ENCODE measurements around the gene PRSS2.
"Not testable (repeated sequence)": the region's sequence is repeated elsewhere in the genome, so short reads cannot be mapped to it uniquely, and the experiment has no call there.

The PRSS2 gene

DNA sequence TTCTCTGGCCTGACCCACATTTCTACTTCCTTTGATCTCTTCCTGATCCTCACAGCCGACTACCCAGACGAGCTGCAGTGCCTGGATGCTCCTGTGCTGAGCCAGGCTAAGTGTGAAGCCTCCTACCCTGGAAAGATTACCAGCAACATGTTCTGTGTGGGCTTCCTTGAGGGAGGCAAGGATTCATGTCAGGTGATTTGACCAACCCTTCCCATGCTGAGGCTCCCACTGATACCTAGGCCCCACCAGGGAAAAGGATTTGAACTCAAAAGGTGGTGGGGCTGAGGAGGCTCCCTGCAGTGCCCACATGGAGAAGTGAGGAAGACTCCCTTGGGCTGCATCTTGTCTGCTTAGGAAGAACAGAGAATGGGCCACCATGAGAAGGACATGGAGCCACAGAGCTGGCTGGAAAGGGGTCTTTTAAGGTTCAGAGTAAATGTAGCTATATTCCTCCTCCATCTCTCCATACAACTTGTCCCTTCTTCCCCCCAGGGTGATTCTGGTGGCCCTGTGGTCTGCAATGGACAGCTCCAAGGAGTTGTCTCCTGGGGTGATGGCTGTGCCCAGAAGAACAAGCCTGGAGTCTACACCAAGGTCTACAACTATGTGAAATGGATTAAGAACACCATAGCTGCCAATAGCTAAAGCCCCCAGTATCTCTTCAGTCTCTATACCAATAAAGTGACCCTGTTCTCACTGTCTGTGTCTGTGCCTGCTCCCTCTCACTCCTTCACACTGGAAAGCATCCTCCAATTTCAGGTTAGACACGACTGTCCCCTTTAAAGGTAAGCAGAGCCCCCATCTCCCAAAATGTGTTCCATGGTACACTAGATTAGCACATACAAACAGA is 18.2 kb upstream of the PRSS2 start:
- no peaks in the 10 kb centered on the region for H3K27me3 Mint-ChIP-seq
- no peaks in the 10 kb centered on the region for H3K9me3 Mint-ChIP-seq (ENCODE audit: low read depth)
- H3K36me3 Mint-ChIP-seq: peaks cover 2% of the 10 kb centered on the region
- H3K27ac Mint-ChIP-seq: no peak overlapping the region
- H3K4me3 Mint-ChIP-seq: no peak overlapping the region
- H3K4me1 Mint-ChIP-seq (ENCODE audit: low read depth): no peaks in the 10 kb centered on the region

- no peaks in the 10 kb centered on the region for H3K9me3 Mint-ChIP-seq (ENCODE audit: low read depth)
- peaks cover 2% of the 10 kb centered on the region for H3K36me3 Mint-ChIP-seq
- H3K27ac Mint-ChIP-seq: no peak overlapping the region
- H3K4me1 Mint-ChIP-seq (ENCODE audit: low read depth): no peaks in the 10 kb centered on the region
- H3K4me3 Mint-ChIP-seq: no peak overlapping the region
- no peaks in the 10 kb centered on the region for H3K27me3 Mint-ChIP-seq
Observed at GRCh38 chr7:142753366-142753765, 17.4 kb upstream of the PRSS2 start.

DNA sequence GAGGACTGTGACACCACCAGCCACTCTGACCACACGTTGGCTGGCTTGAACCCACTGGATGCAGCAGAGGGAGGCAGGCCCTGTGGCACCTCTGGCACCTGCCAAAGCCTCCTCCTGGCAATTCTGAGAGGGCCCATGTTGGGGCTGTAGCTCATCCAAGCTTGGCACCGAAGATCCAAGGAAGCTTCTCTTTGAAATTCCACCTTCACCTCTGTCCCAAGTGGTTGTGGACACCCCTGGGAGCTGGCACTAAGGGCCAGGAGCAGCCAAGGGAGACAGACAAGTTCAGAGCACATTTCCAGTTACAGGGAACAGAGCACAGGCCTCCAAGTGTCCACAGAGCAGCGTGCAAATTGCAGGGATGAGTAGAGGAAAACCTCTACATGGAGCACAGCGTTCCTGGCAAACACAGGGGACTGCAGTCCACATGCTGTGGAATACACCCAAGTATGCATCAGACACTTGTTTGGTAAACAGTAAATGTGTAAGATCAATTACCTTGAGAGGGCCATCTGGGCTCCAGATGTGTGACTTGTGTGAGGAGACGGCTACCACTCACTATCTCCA is 16.8 kb upstream of the PRSS2 start:
- not testable (repeated sequence) for H3K27me3 Mint-ChIP-seq; H3K9me3 Mint-ChIP-seq (ENCODE audit: low read depth); H3K4me3 Mint-ChIP-seq; H3K27ac Mint-ChIP-seq; H3K4me1 Mint-ChIP-seq (ENCODE audit: low read depth); H3K36me3 Mint-ChIP-seq

GRCh38 chr7:142754681-142755575 is 15.8 kb upstream of the PRSS2 start:
- H3K4me3 Mint-ChIP-seq: no peak overlapping the region
- no peak overlapping the region for H3K27ac Mint-ChIP-seq
- no peaks in the 10 kb centered on the region for H3K27me3 Mint-ChIP-seq
- H3K36me3 Mint-ChIP-seq: peaks cover 2% of the 10 kb centered on the region
- no peaks in the 10 kb centered on the region for H3K4me1 Mint-ChIP-seq (ENCODE audit: low read depth)
- no peaks in the 10 kb centered on the region for H3K9me3 Mint-ChIP-seq (ENCODE audit: low read depth)

DNA sequence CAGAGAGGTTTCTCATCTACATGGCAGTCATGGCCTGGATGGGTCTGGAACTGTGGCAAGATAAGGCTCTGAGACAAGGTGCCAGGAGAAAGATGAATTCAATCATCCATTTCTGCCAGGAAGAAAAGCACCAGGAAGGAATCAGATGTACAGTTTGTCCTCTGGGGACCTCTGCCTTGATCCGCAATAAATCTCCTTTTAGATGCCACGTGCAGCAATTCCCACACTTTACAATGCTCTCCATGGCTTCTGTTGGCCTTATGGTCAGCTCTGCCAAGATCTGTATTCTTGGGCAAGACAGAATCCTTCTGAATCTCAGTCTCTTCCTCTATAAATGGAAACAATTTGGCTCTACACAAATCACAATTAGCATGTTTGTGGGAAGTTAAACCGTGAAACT is 12.5 kb upstream of the PRSS2 start:
- H3K4me1 Mint-ChIP-seq (ENCODE audit: low read depth); H3K27ac Mint-ChIP-seq; H3K27me3 Mint-ChIP-seq: not testable (repeated sequence)

GRCh38 chr7:142759433-142759832 is 11.3 kb upstream of the PRSS2 start:
- H3K27me3 Mint-ChIP-seq: no peaks in the 10 kb centered on the region
- peaks cover 2% of the 10 kb centered on the region for H3K36me3 Mint-ChIP-seq
- H3K9me3 Mint-ChIP-seq (ENCODE audit: low read depth): no peaks in the 10 kb centered on the region
- H3K4me3 Mint-ChIP-seq: no peak overlapping the region
- no peaks in the 10 kb centered on the region for H3K4me1 Mint-ChIP-seq (ENCODE audit: low read depth)
- H3K27ac Mint-ChIP-seq: no peak overlapping the region

More for the DNA sequence above, 12.5 kb upstream of the PRSS2 start:
- H3K9me3 Mint-ChIP-seq (ENCODE audit: low read depth); H3K4me3 Mint-ChIP-seq; H3K36me3 Mint-ChIP-seq: not testable (repeated sequence)

- Mint-ChIP-seq H3K4me3 (no peak overlapping the region), H3K27me3 (no peaks in the 10 kb centered on the region), H3K36me3 (peaks cover 2% of the 10 kb centered on the region), H3K9me3 (ENCODE audit: low read depth) (no peaks in the 10 kb centered on the region), H3K27ac (no peak overlapping the region), H3K4me1 (ENCODE audit: low read depth) (no peaks in the 10 kb centered on the region)
Observed at GRCh38 chr7:142760071-142760642, 10.6 kb upstream of the PRSS2 start.

DNA sequence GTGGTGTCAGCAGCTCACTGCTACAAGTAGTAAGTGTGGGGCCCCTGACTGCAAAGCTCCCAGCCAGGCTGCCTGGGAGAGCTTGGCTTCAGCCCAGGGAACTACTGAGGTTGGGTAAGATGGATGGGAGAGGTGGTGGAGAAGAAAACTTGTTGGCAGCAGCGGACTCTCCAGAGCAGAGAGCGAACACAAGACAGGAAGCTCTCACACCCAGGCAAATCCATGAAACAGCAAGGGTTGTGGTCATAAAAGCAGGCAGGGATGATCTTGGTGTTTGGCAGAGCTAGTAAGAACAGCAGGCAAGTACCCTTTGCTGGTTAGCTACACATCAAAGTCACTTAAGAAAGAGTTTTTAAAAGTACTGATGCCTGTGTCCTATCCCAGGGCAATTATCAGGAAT is 9.2 kb upstream of the PRSS2 start:
- not testable (repeated sequence) for H3K4me1 Mint-ChIP-seq (ENCODE audit: low read depth); H3K36me3 Mint-ChIP-seq; H3K4me3 Mint-ChIP-seq; H3K9me3 Mint-ChIP-seq (ENCODE audit: low read depth); H3K27me3 Mint-ChIP-seq; H3K27ac Mint-ChIP-seq

- Mint-ChIP-seq H3K4me1 (ENCODE audit: low read depth) (no peaks in the 10 kb centered on the region), H3K36me3 (no peaks in the 10 kb centered on the region), H3K27ac (no peak overlapping the region), H3K4me3 (no peak overlapping the region), H3K27me3 (no peaks in the 10 kb centered on the region), H3K9me3 (ENCODE audit: low read depth) (no peaks in the 10 kb centered on the region)
Observed at GRCh38 chr7:142762104-142762503, 8.7 kb upstream of the PRSS2 start.

DNA sequence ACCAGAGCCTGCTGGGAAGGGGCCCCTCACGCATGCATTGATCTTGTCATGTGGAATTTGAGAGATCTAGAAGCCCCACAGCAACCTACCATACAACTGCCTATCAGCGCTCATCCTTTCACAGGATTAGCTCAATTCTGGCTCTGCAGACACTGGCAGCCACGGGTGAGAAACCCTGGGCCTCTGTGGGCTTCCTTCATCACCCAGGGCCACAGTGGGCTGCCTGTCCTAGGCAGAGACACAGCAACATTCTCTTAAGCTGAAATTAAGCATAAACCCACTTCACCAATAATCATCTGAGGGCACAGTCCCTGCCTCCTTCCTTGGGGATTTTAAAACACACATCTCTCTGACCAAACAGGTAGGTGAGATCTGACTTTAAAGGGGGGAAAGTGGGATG is 3.3 kb upstream of the PRSS2 start:
- no peaks in the 10 kb centered on the region for H3K36me3 Mint-ChIP-seq
- H3K27me3 Mint-ChIP-seq: no peaks in the 10 kb centered on the region
- no peaks in the 10 kb centered on the region for H3K4me1 Mint-ChIP-seq (ENCODE audit: low read depth)
- no peaks in the 10 kb centered on the region for H3K9me3 Mint-ChIP-seq (ENCODE audit: low read depth)
- no peak overlapping the region for H3K4me3 Mint-ChIP-seq
- H3K27ac Mint-ChIP-seq: no peak overlapping the region

GRCh38 chr7:142767861-142768260 is 2.9 kb upstream of the PRSS2 start:
- Mint-ChIP-seq H3K27me3 (no peaks in the 10 kb centered on the region), H3K4me1 (ENCODE audit: low read depth) (no peaks in the 10 kb centered on the region), H3K9me3 (ENCODE audit: low read depth) (no peaks in the 10 kb centered on the region)

DNA sequence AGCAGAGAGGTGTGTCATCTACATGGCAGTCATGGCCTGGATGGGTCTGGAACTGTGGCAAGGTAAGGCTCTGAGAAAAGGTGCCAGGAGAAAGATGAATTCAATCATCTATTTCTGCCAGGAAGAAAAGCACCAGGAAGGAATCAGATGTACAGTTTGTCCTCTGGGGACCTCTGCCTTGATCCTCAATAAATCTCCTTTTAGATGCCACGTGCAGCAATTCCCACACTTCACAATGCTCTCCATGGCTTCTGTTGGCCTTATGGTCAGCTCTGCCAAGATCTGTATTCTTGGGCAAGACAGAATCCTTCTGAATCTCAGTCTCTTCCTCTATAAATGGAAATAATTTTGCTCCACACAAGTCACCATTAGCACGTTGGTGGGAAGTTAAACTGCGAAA is 1.9 kb upstream of the PRSS2 start:
- H3K4me1 Mint-ChIP-seq (ENCODE audit: low read depth); H3K9me3 Mint-ChIP-seq (ENCODE audit: low read depth); H3K27ac Mint-ChIP-seq; H3K27me3 Mint-ChIP-seq; H3K4me3 Mint-ChIP-seq; H3K36me3 Mint-ChIP-seq: not testable (repeated sequence)

More at GRCh38 chr7:142767861-142768260, 2.9 kb upstream of the PRSS2 start:
- Mint-ChIP-seq H3K36me3 (no peaks in the 10 kb centered on the region), H3K4me3 (no peak overlapping the region), H3K27ac (no peak overlapping the region)

- Mint-ChIP-seq H3K27me3 (no peaks in the 10 kb centered on the region), H3K9me3 (ENCODE audit: low read depth) (no peaks in the 10 kb centered on the region), H3K4me3 (no peak overlapping the region), H3K4me1 (ENCODE audit: low read depth) (no peaks in the 10 kb centered on the region), H3K36me3 (no peaks in the 10 kb centered on the region), H3K27ac (no peak overlapping the region)
Observed at GRCh38 chr7:142771353-142771723, 568 bp downstream of the PRSS2 start.

DNA sequence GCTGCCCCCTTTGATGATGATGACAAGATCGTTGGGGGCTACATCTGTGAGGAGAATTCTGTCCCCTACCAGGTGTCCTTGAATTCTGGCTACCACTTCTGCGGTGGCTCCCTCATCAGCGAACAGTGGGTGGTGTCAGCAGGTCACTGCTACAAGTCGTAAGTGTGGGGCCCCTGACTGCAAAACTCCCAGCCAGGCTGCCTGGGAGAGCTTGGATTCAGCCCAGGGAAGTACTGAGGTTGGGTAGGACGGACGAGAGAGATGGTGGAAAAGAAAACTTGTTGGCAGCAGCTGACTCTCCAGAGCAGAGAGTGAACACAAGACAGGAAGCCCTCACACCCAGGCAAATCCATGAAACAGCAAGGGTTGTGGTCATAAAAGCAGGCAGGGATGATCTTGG is 1.3 kb downstream of the PRSS2 start:
- no peaks in the 10 kb centered on the region for H3K27me3 Mint-ChIP-seq
- H3K9me3 Mint-ChIP-seq (ENCODE audit: low read depth): no peaks in the 10 kb centered on the region
- H3K36me3 Mint-ChIP-seq: no peaks in the 10 kb centered on the region

DNA sequence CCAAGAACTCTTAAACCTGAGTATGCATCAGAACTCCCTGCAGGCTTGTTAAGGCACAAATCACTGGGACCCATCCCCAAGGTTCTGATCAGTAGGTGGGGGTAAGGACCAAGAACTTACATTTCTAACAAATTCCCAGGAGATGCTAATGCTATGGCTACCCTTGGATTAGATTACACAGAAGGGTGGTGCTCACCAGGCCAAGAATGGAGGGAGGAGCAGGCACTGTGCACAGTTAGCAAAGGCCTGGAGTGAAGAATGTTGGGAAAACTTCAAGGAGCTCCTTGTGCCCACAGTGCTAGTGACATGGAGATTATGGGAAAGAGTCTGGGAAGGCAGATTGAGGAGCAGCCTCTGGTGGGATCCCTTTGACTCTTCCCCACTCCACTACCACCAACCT is 1.9 kb downstream of the PRSS2 start:
- Mint-ChIP-seq H3K27me3 (no peaks in the 10 kb centered on the region), H3K27ac (no peak overlapping the region), H3K4me3 (no peak overlapping the region), H3K9me3 (ENCODE audit: low read depth) (no peaks in the 10 kb centered on the region), H3K4me1 (ENCODE audit: low read depth) (no peaks in the 10 kb centered on the region), H3K36me3 (no peaks in the 10 kb centered on the region)

More for the DNA sequence above, 1.3 kb downstream of the PRSS2 start:
- H3K27ac Mint-ChIP-seq: no peak overlapping the region
- H3K4me3 Mint-ChIP-seq: no peak overlapping the region
- H3K4me1 Mint-ChIP-seq (ENCODE audit: low read depth): no peaks in the 10 kb centered on the region
